ENCODE results near the gene ZNF568. TPM values are rescaled to one million over a fixed set of nuclear protein-coding genes. Genes with fewer than 3 reads are reported as not detected.

ZNF568 gene
- total and polyA plus RNA-seq, 2 donors (not counting 1 experiment from before 2014, with no cell fraction given), result 8.2 to 21.1 TPM

DNA sequence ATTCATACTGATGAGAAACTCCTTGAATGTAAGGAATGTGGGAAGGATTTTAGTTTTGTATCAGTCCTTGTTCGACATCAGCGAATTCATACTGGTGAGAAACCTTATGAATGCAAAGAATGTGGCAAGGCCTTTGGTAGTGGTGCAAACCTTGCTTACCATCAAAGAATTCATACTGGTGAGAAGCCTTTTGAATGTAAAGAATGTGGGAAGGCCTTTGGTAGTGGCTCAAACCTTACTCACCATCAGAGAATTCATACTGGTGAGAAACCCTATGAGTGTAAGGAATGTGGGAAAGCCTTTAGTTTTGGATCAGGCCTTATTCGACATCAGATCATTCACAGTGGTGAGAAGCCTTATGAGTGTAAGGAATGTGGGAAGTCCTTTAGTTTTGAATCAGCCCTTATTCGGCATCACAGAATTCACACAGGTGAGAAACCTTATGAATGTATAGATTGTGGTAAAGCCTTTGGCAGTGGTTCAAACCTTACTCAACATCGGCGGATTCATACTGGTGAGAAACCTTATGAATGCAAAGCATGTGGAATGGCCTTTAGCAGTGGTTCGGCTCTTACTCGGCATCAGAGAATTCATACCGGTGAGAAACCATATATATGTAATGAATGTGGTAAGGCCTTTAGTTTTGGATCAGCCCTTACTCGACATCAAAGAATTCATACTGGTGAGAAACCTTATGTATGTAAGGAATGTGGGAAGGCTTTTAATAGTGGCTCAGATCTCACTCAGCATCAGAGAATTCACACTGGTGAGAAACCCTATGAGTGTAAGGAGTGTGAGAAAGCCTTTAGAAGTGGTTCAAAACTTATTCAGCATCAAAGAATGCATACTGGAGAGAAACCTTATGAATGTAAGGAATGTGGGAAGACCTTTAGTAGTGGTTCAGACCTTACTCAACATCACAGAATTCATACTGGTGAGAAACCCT lies 38.9 kb upstream of the ZNF568 start:
- no peak overlapping the region for H3K4me3 Mint-ChIP-seq
- peaks cover 28% of the 10 kb centered on the region for H3K9me3 Mint-ChIP-seq (ENCODE audit: insufficient read depth)
- Histone ChIP-seq H3K27ac (ENCODE audit: low read length in 2 of 2) (no peak overlapping the region), H4K20me1 (ENCODE audit: control insufficient read depth, insufficient read depth, low read length, poor library complexity, severe bottlenecking) (no peaks in the 10 kb centered on the region), H3K9me3 (ENCODE audit: control extremely low read depth in 1 of 3, control insufficient read depth in 2 of 3, insufficient read depth in 1 of 3, low read length in 2 of 3) (peaks cover 33 to 91% (median 37%) of the 10 kb centered on the region in 3 donors), H3K27me3 (replicated peaks in 1 of 4; ENCODE audit: control extremely low read depth in 1 of 4, control insufficient read depth in 3 of 4, insufficient read depth in 4 of 4, low read length in 3 of 4) (no peaks in the 10 kb centered on the region), H3K4me3 (ENCODE audit: control extremely low read depth in 1 of 5, extremely low read depth in 1 of 5, insufficient read depth in 1 of 5, low read depth in 2 of 5, low read length in 4 of 5) (peak overlapping the region in 1 of 5 experiments; percentile 17), H3K79me2 (ENCODE audit: control insufficient read depth, insufficient read depth, low read length) (peaks cover 3% of the 10 kb centered on the region), H3K4me2 (replicated peaks; ENCODE audit: low read depth, low read length, poor library complexity, severe bottlenecking) (no peak overlapping the region), H2AFZ (ENCODE audit: insufficient read depth, low read depth, low read length, poor library complexity, severe bottlenecking) (no peak overlapping the region), H3K36me3 (replicated peaks in 1 of 2; ENCODE audit: control extremely low read depth in 1 of 2, control insufficient read depth in 1 of 2, extremely low read depth in 1 of 2, insufficient read depth in 2 of 2, low read length in 1 of 2) (peaks cover 12 to 23% of the 10 kb centered on the region in 2 experiments), H3K9ac (ENCODE audit: low read length) (no peak overlapping the region), H3K4me1 (ENCODE audit: control insufficient read depth in 2 of 2, insufficient read depth in 2 of 2, low read length in 2 of 2) (no peaks in the 10 kb centered on the region)
- no peak overlapping the region for H3K27ac Mint-ChIP-seq
- intact Hi-C loops (cut with micrococcal nuclease), result no loop called here
- no peak for TF ChIP-seq EZH2 (IDR thresholded peaks at IDR 0.05; ENCODE audit: borderline replicate concordance, insufficient read depth, low read depth, low read length, poor library complexity, severe bottlenecking)
- TF ChIP-seq, protein P1, sequence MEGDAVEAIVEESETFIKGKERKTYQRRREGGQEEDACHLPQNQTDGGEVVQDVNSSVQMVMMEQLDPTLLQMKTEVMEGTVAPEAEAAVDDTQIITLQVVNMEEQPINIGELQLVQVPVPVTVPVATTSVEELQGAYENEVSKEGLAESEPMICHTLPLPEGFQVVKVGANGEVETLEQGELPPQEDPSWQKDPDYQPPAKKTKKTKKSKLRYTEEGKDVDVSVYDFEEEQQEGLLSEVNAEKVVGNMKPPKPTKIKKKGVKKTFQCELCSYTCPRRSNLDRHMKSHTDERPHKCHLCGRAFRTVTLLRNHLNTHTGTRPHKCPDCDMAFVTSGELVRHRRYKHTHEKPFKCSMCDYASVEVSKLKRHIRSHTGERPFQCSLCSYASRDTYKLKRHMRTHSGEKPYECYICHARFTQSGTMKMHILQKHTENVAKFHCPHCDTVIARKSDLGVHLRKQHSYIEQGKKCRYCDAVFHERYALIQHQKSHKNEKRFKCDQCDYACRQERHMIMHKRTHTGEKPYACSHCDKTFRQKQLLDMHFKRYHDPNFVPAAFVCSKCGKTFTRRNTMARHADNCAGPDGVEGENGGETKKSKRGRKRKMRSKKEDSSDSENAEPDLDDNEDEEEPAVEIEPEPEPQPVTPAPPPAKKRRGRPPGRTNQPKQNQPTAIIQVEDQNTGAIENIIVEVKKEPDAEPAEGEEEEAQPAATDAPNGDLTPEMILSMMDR (IDR thresholded peaks at IDR 0.05), result no peak
- DNase-seq (no peak), ATAC-seq (ENCODE audit: low read depth) (no peak)
- H3K27me3 Mint-ChIP-seq, result no peaks in the 10 kb centered on the region
- no peaks in the 10 kb centered on the region for H3K4me1 Mint-ChIP-seq
- ChIA-PET CTCF (no interaction called here), POLR2A (interaction anchor here (0.6 kb wide), 1 partner anchor 13 kb away, joined by 5 read pairs; no protein-coding TSS in a partner anchor)
- 100% methylated on average over 6 of the region's 10 CpGs for WGBS (ENCODE audit: insufficient coverage)
